IPS-15b (cell line): ENCODE data around the gene STK24.

Source experiments
- H3K27me3 ChIP-seq: one replicate; pipeline ENCODE4 v1.6.1; 2013; ENCODE audit warnings: low read length; ENCODE audit not compliant: control insufficient read depth, insufficient read depth
- H3K36me3 ChIP-seq: one replicate; pipeline ENCODE4 v1.6.1; 2013; ENCODE audit warnings: low read length; ENCODE audit not compliant: control insufficient read depth, insufficient read depth
- H3K4me1 ChIP-seq: one replicate; pipeline ENCODE4 v1.6.1; 2013; ENCODE audit warnings: mild to moderate bottlenecking, low read length; ENCODE audit not compliant: control insufficient read depth, insufficient read depth
- H3K4me3 ChIP-seq: one replicate; pipeline ENCODE4 v1.5.1; 2013; ENCODE audit warnings: low read depth, low read length
- H3K9ac ChIP-seq: one replicate; pipeline ENCODE4 v1.6.1; 2013; ENCODE audit warnings: low read depth, mild to moderate bottlenecking, low read length
- H3K9me3 ChIP-seq: one replicate; pipeline ENCODE4 v1.6.1; 2013; ENCODE audit warnings: mild to moderate bottlenecking, low read length; ENCODE audit not compliant: control insufficient read depth, insufficient read depth

STK24 gene

DNA sequence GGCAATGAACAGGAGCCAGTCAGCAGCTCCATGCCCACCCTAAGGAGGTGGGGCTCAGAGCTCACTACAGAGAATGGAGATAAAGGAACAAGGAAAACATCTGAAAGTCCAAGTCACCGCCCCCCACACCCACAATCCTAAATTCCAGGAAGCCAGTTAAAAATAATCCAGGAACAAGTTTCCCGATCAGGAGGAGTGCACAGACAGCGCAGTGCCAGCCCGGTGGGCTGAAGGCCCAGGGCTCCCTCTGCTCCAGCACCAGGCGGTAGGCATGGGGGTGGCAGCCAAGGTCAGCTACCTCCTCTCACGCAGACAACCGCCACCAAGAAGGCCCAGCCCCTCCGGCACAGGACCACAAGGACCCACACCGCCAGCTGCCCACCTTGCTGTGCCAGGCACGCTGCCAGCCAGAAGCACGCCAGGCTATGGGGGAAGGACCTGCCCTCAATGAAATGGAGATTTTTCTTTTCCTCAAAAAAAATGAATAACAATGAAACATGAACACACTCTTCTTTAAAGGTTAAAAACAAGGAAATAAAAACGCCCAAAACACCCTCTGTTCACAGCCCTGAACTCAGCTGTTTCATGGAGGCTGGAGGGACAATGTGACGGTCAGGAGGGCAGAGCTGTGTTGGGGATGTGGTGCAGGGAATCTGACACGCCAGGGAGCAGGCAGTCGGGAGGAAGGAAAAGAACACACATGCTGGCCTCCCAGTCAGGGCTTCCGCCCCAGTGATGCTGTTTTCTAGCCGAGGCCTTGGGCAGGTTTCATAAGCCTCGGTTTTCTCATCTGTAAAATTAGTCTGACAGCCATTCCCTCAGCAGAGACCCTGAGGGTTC is 11.0 kb downstream of the STK24 start:
- peaks cover 19% of the 10 kb centered on the region for H3K4me1 ChIP-seq
- no peaks in the 10 kb centered on the region for H3K9me3 ChIP-seq
- no peak overlapping the region for H3K4me3 ChIP-seq
- peak overlapping the region; percentile 28 for H3K9ac ChIP-seq
- H3K36me3 ChIP-seq, result no peaks in the 10 kb centered on the region
- no peaks in the 10 kb centered on the region for H3K27me3 ChIP-seq

GRCh38 chr13:98564204-98564603 is 12.7 kb downstream of the STK24 start:
- peaks cover 18% of the 10 kb centered on the region for H3K4me1 ChIP-seq
- H3K27me3 ChIP-seq, result no peaks in the 10 kb centered on the region
- no peak overlapping the region for H3K9ac ChIP-seq
- H3K36me3 ChIP-seq, result no peaks in the 10 kb centered on the region
- no peaks in the 10 kb centered on the region for H3K9me3 ChIP-seq
- H3K4me3 ChIP-seq, result no peak overlapping the region

GRCh38 chr13:98563071-98563470 is 13.8 kb downstream of the STK24 start:
- Histone ChIP-seq H3K9ac (no peak overlapping the region), H3K4me3 (no peak overlapping the region), H3K9me3 (no peaks in the 10 kb centered on the region), H3K27me3 (no peaks in the 10 kb centered on the region), H3K4me1 (peaks cover 18% of the 10 kb centered on the region), H3K36me3 (no peaks in the 10 kb centered on the region)

DNA sequence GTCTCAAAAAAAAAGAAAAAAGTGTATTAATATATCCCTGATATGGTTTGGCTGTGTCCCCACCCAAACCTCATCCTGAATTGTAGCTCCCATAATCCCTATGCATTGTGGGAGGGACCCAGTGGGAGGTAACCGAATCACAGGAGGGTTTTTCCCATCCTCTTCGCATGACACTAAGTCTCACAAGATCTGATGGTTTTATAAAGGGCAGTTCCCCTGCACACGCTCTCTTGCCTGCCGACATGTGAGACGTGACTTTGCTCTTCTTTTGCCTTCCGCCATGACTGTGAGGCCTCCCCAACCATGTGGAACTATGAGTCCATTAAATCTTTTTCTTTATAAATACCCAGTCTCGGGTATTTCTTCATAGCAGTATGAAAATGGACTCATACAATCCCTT is 17.7 kb downstream of the STK24 start:
- Histone ChIP-seq H3K9ac (no peak overlapping the region), H3K36me3 (no peaks in the 10 kb centered on the region), H3K4me1 (peaks cover 8% of the 10 kb centered on the region), H3K9me3 (no peaks in the 10 kb centered on the region), H3K4me3 (no peak overlapping the region), H3K27me3 (no peaks in the 10 kb centered on the region)

- Histone ChIP-seq H3K4me3 (no peak overlapping the region), H3K9me3 (no peaks in the 10 kb centered on the region), H3K36me3 (no peaks in the 10 kb centered on the region), H3K4me1 (peaks cover 8% of the 10 kb centered on the region), H3K27me3 (no peaks in the 10 kb centered on the region), H3K9ac (no peak overlapping the region)
Observed at GRCh38 chr13:98557937-98558792, 18.7 kb downstream of the STK24 start.

DNA sequence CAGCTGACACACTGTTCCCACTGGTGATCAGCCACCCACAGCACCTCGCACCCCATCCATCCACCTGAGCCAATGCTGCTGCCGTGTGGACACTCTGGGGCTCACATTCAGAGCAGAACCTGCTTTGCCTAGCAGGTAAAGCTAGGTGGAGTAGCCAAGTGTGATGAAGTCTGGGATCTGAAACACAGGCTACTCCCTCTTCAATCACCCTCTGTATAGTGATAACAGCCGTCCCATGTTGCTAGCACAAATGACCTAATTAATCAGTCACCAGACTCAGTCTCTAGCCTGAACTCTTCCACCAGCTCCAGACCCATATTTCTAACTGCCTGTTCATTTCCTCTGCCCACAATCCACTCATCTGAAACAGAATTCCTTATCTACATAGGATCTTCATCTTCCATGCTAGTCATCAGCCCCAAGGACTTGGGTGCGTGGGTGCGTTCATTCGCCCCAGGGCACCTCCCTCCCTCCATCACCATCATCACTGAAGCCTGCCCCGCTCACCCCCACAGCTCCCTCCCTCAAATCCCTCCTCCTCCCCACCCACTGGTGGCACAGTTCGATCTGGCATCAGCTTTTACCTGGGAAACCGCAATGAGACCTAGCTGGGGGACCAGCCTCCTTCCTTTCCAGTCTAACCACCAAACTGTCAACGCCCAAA is 19.8 kb downstream of the STK24 start:
- H3K9ac ChIP-seq, result no peak overlapping the region
- H3K36me3 ChIP-seq, result no peaks in the 10 kb centered on the region
- H3K4me3 ChIP-seq, result no peak overlapping the region
- peaks cover 8% of the 10 kb centered on the region for H3K4me1 ChIP-seq
- no peaks in the 10 kb centered on the region for H3K9me3 ChIP-seq
- no peaks in the 10 kb centered on the region for H3K27me3 ChIP-seq

GRCh38 chr13:98556142-98556816 is 20.6 kb downstream of the STK24 start:
- no peaks in the 10 kb centered on the region for H3K9me3 ChIP-seq
- H3K4me3 ChIP-seq, result no peak overlapping the region
- H3K36me3 ChIP-seq, result no peaks in the 10 kb centered on the region
- H3K27me3 ChIP-seq, result no peaks in the 10 kb centered on the region
- H3K9ac ChIP-seq, result no peak overlapping the region
- H3K4me1 ChIP-seq, result peaks cover 8% of the 10 kb centered on the region

DNA sequence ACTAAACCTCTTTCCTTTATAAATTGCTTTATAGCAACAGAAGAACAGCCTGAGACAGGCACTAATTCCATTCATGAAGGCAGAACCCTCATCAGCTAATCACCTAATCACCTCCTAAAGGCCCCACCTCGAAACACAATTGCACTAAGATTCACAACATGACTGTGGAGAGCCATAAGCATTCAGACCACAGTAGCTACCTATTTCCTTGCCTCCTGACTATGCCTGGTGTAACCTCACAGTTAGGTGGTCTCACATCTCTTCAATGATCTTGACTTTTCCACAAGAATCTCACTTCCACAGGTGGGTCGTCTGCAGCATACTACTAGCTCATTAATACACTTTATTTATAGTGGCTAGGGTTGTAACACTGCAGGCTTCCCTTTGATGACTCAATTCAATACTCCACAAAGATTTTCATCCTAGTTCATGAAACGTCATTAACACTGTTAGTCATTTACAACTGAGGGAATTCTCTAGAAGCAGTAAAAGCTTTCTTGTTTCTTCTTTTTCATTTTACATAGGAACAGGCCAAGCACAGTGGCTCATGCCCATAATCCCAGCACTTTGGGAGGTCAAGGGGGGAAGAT is 27.1 kb downstream of the STK24 start:
- peaks cover 7% of the 10 kb centered on the region for H3K36me3 ChIP-seq
- H3K9me3 ChIP-seq, result no peaks in the 10 kb centered on the region
- no peaks in the 10 kb centered on the region for H3K27me3 ChIP-seq
- no peak overlapping the region for H3K9ac ChIP-seq
- H3K4me1 ChIP-seq, result peaks cover 2% of the 10 kb centered on the region
- H3K4me3 ChIP-seq, result no peak overlapping the region

DNA sequence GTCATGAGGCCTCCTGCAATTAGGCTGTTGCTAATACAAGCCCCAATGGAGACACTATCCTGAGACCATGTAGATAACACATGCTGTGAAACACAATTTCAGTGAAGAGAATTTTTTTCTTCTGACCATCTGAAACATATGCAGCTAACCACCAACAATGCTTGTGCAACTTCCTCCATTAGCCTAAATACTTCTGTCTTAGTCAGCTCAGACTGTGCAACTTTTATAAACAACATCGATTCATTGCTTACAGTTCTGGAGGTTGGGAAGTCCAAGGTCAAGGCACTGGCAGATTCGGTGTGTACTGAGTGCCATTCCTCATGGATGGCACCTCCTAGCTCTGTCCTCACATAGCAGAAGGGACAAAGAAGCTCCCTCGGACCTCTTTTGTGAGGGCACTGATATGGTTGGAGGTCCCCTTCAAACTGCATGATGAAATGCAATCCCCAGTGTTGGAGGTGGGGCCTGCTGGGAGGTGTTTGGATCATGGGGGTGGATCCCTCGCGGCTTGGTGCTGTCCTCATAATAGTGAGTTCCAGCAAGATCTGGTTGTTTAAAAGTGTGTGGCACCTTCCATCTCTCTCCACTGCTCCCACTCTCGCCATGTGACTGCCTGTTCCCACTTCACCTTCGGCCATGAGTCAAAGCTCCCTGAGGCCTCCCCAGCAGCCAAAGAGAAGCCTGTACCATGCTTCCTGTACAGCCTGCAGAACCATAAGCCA is 27.7 kb downstream of the STK24 start:
- Histone ChIP-seq H3K27me3 (no peaks in the 10 kb centered on the region), H3K4me1 (peaks cover 4% of the 10 kb centered on the region), H3K4me3 (no peak overlapping the region), H3K9me3 (no peaks in the 10 kb centered on the region), H3K9ac (no peak overlapping the region), H3K36me3 (peaks cover 7% of the 10 kb centered on the region)

DNA sequence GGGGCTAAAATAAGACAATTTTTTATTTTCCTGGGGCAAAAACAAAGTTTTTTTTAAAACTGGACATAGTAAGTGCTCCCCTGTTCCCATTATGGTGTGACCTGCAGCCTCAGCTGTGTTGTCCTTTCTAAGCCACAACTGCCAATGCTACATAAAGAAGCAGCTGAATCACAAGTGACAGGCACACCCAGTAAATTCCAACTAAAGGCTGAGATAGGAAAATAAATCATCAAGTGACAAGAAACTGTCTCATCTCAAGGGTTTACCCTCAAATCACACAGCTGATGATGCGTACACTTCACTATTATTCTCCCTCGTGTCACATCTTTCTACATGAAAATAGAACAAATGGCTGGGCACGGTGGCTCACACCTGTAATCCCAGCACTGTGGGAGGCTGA is 28.7 kb downstream of the STK24 start:
- no peak overlapping the region for H3K9ac ChIP-seq
- H3K36me3 ChIP-seq, result peaks cover 7% of the 10 kb centered on the region
- H3K4me3 ChIP-seq, result no peak overlapping the region
- H3K9me3 ChIP-seq, result no peaks in the 10 kb centered on the region
- H3K27me3 ChIP-seq, result no peaks in the 10 kb centered on the region
- H3K4me1 ChIP-seq, result peaks cover 11% of the 10 kb centered on the region
